ENCODE measurements around the gene ZNF438.

- TF ChIP-seq POLR2A (IDR thresholded peaks at IDR 0.05; ENCODE audit: low read depth, low read length) (no peak), RAD21 (IDR thresholded peaks at IDR 0.05; ENCODE audit: low read length) (no peak), CTCF (conservative IDR thresholded peaks at IDR 0.05; ENCODE audit: low read depth, low read length) (no peak), FOS (IDR thresholded peaks at IDR 0.05; ENCODE audit: low read depth, low read length) (no peak), USF2 (IDR thresholded peaks at IDR 0.05; ENCODE audit: low read depth, low read length) (no peak), RFX5 (IDR thresholded peaks at IDR 0.05; ENCODE audit: low read depth, low read length) (no peak), MAZ (IDR thresholded peaks at IDR 0.05; ENCODE audit: borderline replicate concordance, low read depth, low read length) (no peak), MXI1 (IDR thresholded peaks at IDR 0.05; ENCODE audit: borderline replicate concordance, low read depth, low read length) (no peak), ELK1 (IDR thresholded peaks at IDR 0.05; ENCODE audit: borderline replicate concordance, low read depth, low read length) (no peak), MAFK (IDR thresholded peaks at IDR 0.05; ENCODE audit: low read depth, low read length) (no peak), BHLHE40 (IDR thresholded peaks at IDR 0.05; ENCODE audit: low read depth, low read length) (no peak), SMC3 (IDR thresholded peaks at IDR 0.05; ENCODE audit: low read depth, low read length) (no peak), CEBPB (IDR thresholded peaks at IDR 0.05; ENCODE audit: low read depth, low read length) (no peak), CHD1 (IDR thresholded peaks at IDR 0.05; ENCODE audit: low read depth, low read length) (no peak)
Measured at GRCh38 chr10:30848396-30849032, 183.2 kb downstream of the ZNF438 start.
